K562 (cell line): Measurements from ENCODE around the gene ABCB6. TPM values are rescaled to one million over a fixed set of nuclear protein-coding genes. Genes with fewer than 3 reads are reported as not detected.

ENCODE experiments used
- CUX1 ChIP-seq: fragments of 200-800 bp; sonication (Bioruptor generic); IDR thresholded peaks from 2 replicates; pipeline ENCODE4 v1.6.1; 2016; ENCODE audit warnings: missing genetic modification characterization, missing compliant biosample characterization
- ELK3 ChIP-seq: fragments of 450-650 bp; formaldehyde crosslinking; IDR thresholded peaks from 2 replicates; pipeline ENCODE4 v1.4.0; 2020; ENCODE audit warnings: mild to moderate bottlenecking
- FOSL1 ChIP-seq: fragments of 200-800 bp; sonication (Bioruptor generic); conservative IDR thresholded peaks from 2 replicates; pipeline ENCODE4 v1.6.1; 2016; ENCODE audit warnings: missing genetic modification characterization, missing compliant biosample characterization
- FOXK1 ChIP-seq: sonication (generic); formaldehyde crosslinking; IDR thresholded peaks from 2 replicates; pipeline ENCODE4 v1.8.0; 2022; ENCODE audit warnings: missing genetic modification reagents, mild to moderate bottlenecking, borderline replicate concordance
- POU5F1 ChIP-seq: fragments of 150-350 bp; IDR thresholded peaks from 2 replicates; pipeline ENCODE4 v1.6.1; 2014; ENCODE audit warnings: borderline replicate concordance, low read length, low read depth, mild to moderate bottlenecking; ENCODE audit not compliant: partially characterized antibody
- ZBTB1 ChIP-seq: sonication (generic); formaldehyde crosslinking; IDR thresholded peaks from 2 replicates; pipeline ENCODE4 v1.8.1; 2023; ENCODE audit warnings: missing genetic modification reagents, low read depth, mild to moderate bottlenecking, borderline replicate concordance
- ZFP30 ChIP-seq: fragments of 250-450 bp; sonication (Bioruptor Pico); IDR thresholded peaks from 2 replicates; pipeline ENCODE4 v1.8.0; 2022; ENCODE audit warnings: moderate library complexity, mild to moderate bottlenecking, inconsistent platforms, borderline replicate concordance
- ZFP36 ChIP-seq: fragments of 150-350 bp; IDR thresholded peaks from 2 replicates; pipeline ENCODE4 v1.6.1; 2018; ENCODE audit warnings: low read length, low read depth; ENCODE audit not compliant: partially characterized antibody
- ZNF324 ChIP-seq: fragments of 250-450 bp; sonication (Bioruptor Pico); IDR thresholded peaks from 2 replicates; pipeline ENCODE4 v1.4.0; 2020; ENCODE audit warnings: mild to moderate bottlenecking
- ZNF75A ChIP-seq: fragments of 450-650 bp; formaldehyde crosslinking; IDR thresholded peaks from 2 replicates; pipeline ENCODE4 v1.4.0; 2020; ENCODE audit warnings: mild to moderate bottlenecking
- polyA plus RNA-seq, 8 experiments: library from polyadenylated mRNA; depleted of rRNA in 4 of 8; stranded (reverse) in 5 of 8; unstranded in 3 of 8; fragments of >200 nt; fragmentation: Nextera tagmentation in 2 of 8; fragmentation: Illumina TruSeq in 1 of 8; extraction: Ambion mirVana in 2 of 8; extraction: Trizol in 1 of 8; gene quantifications; 2 replicates each; pipeline versions ENCODE4 v1.2.1 to v1.2.3, GENCODE V29; 2011 to 2014; ENCODE audit warnings: inconsistent platforms in 1 of 8, missing spikeins in 1 of 8
- total RNA-seq, 7 experiments: library from RNA; depleted of rRNA in 6 of 7; stranded (reverse); fragments of >200 nt in 6 of 7; fragmentation: Illumina TruSeq in 2 of 7; extraction: Trizol in 2 of 7; gene quantifications; 2 replicates each; pipeline versions ENCODE4 v1.2.1 to v1.2.3, GENCODE V29; 2011 to 2021; ENCODE audit warnings: low replicate concordance in 1 of 7
- TF ChIP-seq, protein P1 (sequence below), 2 experiments: fragments of 450-650 bp in 1 of 2; sonication (generic) in 1 of 2; formaldehyde crosslinking in 1 of 2; IDR thresholded peaks; 2 replicates each; pipeline versions ENCODE4 v1.7.1 to v1.9.0; 2016 to 2022; ENCODE audit warnings: inconsistent platforms in 1 of 2, mild to moderate bottlenecking in 1 of 2, missing genetic modification reagents in 1 of 2

Gene ABCB6
- total and polyA plus RNA-seq, 9 of the 15 experiments (the other 6 are each of a cell fraction or from before 2014, with no cell fraction given), result 3.7 to 29.8 (median 16.8) TPM

DNA sequence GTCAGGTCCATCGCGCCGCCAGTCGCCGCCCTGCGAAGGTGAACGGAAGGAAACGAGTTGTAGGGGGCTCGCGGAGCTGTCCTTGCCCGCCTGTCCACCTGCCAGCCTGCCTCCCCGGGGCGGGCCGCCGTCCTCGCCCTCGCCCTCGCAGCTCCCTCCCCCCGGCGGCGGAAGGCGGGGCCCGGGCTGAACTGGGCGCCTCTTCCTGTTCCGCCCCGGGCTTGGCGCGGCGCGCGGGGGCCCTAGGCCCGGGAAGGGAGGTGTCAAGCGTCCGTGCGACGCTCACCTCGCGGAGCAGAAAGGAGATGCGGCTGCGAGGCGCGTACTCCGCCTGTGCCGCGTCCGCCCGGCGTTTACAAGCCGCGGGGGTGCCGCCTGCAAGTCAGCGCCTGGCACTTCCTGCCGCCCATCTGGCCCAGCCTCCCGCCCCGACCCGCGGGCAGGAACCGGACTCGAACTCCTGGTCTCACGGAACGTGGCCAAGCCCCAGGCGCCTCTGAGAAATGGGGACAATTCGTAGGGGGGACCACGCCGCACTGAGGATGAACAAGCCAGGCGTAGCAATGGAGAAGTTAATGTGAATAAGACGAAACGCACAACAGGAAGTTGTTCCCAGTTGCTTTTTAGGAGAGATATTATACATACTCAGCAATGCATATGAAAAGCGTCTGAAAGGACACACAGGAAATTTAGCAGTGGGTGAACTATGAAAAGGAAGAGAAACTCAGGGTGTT is 41.8 kb downstream of the ABCB6 start, which contains the start of gene CNPPD1 (continued):
- TF ChIP-seq POU5F1 (no peak), CUX1 (no peak), ZBTB1 (CRISPR knock-in tag) (no peak), FOSL1 (tag) (no peak), ZNF75A (CRISPR knock-in tag) (no peak), ELK3 (CRISPR knock-in tag) (no peak), ZFP30 (CRISPR knock-in tag) (no peak), ZFP36 (no peak), FOXK1 (CRISPR knock-in tag) (no peak), ZNF324 (peak; percentile 44; the same call in 1 of the 2 replicates)
- TF ChIP-seq, protein P1, sequence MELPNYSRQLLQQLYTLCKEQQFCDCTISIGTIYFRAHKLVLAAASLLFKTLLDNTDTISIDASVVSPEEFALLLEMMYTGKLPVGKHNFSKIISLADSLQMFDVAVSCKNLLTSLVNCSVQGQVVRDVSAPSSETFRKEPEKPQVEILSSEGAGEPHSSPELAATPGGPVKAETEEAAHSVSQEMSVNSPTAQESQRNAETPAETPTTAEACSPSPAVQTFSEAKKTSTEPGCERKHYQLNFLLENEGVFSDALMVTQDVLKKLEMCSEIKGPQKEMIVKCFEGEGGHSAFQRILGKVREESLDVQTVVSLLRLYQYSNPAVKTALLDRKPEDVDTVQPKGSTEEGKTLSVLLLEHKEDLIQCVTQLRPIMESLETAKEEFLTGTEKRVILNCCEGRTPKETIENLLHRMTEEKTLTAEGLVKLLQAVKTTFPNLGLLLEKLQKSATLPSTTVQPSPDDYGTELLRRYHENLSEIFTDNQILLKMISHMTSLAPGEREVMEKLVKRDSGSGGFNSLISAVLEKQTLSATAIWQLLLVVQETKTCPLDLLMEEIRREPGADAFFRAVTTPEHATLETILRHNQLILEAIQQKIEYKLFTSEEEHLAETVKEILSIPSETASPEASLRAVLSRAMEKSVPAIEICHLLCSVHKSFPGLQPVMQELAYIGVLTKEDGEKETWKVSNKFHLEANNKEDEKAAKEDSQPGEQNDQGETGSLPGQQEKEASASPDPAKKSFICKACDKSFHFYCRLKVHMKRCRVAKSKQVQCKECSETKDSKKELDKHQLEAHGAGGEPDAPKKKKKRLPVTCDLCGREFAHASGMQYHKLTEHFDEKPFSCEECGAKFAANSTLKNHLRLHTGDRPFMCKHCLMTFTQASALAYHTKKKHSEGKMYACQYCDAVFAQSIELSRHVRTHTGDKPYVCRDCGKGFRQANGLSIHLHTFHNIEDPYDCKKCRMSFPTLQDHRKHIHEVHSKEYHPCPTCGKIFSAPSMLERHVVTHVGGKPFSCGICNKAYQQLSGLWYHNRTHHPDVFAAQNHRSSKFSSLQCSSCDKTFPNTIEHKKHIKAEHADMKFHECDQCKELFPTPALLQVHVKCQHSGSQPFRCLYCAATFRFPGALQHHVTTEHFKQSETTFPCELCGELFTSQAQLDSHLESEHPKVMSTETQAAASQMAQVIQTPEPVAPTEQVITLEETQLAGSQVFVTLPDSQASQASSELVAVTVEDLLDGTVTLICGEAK (IDR thresholded peaks at IDR 0.05), result peak; percentile 76
- TF ChIP-seq, protein P1 (CRISPR knock-in tag; IDR thresholded peaks at IDR 0.05), result no peak
